GM12878 (cell line): ENCODE data around the gene SUPT4H1. TPM values are rescaled to one million over a fixed set of nuclear protein-coding genes. Genes with fewer than 3 reads are reported as not detected.

Experiments used
- ATAC-seq: fragments of 200-7000 bp; cut with Tn5 transposase; 3 replicates; pipeline ENCODE4 v1.9.1; 2020; ENCODE audit warnings: mild to moderate bottlenecking, moderate library complexity
- BruUV-seq: library from RNA; stranded (reverse); fragments of 400-500 nt; replicated peaks from 2 replicates; lab custom pipeline; 2021; lab: Mats Ljungman, UMichigan
- CTCF ChIA-PET: fragments of 300-600 bp; sonication (Branson Sonifier 250); formaldehyde crosslinking; extraction: SDS; loops from one replicate; lab custom pipeline; 2021; ENCODE audit warnings: inconsistent platforms; lab: Yijun Ruan, JAX
- POLR2A ChIA-PET: fragments of 350-600 bp; formaldehyde crosslinking; extraction: SDS; loops from one replicate; lab custom pipeline; 2021; ENCODE audit warnings: inconsistent platforms; lab: Charles Lee
- RAD21 ChIA-PET: fragments of 300-600 bp; sonication (Branson Sonifier 250); formaldehyde crosslinking; loops from one replicate; lab custom pipeline; 2023; ENCODE audit warnings: antibody characterized with exemption; ENCODE audit not compliant: unreplicated experiment; lab: Charles Lee
- SMC1A ChIA-PET: fragments of 300-600 bp; sonication (Branson Sonifier 250); formaldehyde crosslinking; loops from one replicate; lab custom pipeline; 2023; ENCODE audit not compliant: unreplicated experiment, uncharacterized antibody; lab: Charles Lee
- DNase-seq: peaks from one replicate; pipeline ENCODE4 v3.0.0-alpha.2; 2011; ENCODE audit warnings: low read depth, low spot score
- FAIRE-seq: peaks from 3 replicates; lab custom pipeline; 2011; peaks lifted over from hg19 to GRCh38; lab: Jason Lieb, UNC
- H2AFZ ChIP-seq: 2 replicates; pipeline ENCODE4 v1.6.0; 2011; ENCODE audit warnings: low read depth, low read length, control low read depth; ENCODE audit not compliant: control insufficient read depth
- H3K27ac ChIP-seq: 2 replicates; pipeline ENCODE4 v1.5.1; 2011; ENCODE audit warnings: control low read depth; ENCODE audit not compliant: control insufficient read depth, insufficient read depth
- H3K27me3 ChIP-seq, 2 experiments: replicated peaks in 1 of 2; 2 replicates each; pipeline versions ENCODE4 v1.6.0 to v1.6.1; 2011; ENCODE audit warnings: low read length in 1 of 2; ENCODE audit not compliant: control insufficient read depth in 2 of 2, insufficient read depth in 2 of 2
- H3K36me3 ChIP-seq, 2 experiments: 2 replicates each; pipeline ENCODE4 v1.5.1; 2011; ENCODE audit warnings: low read length in 1 of 2; ENCODE audit not compliant: control insufficient read depth in 2 of 2, insufficient read depth in 2 of 2
- H3K4me1 ChIP-seq: 2 replicates; pipeline ENCODE4 v1.6.1; 2011; ENCODE audit warnings: mild to moderate bottlenecking, low read length, moderate library complexity, mixed read lengths; ENCODE audit not compliant: control insufficient read depth, insufficient read depth
- H3K4me2 ChIP-seq: 2 replicates; pipeline ENCODE4 v1.6.0; 2011; ENCODE audit warnings: control low read depth; ENCODE audit not compliant: control insufficient read depth, insufficient read depth
- H3K4me3 ChIP-seq: fragments of 200-600 bp; sonication (generic); 2 replicates; pipeline ENCODE4 v1.5.1; 2016
- H3K79me2 ChIP-seq: 2 replicates; pipeline ENCODE4 v1.6.0; 2011; ENCODE audit warnings: low read length; ENCODE audit not compliant: control insufficient read depth, insufficient read depth
- H3K9ac ChIP-seq: 2 replicates; pipeline ENCODE4 v1.8.0; 2011; ENCODE audit warnings: low read length, control low read depth, mixed read lengths; ENCODE audit not compliant: control insufficient read depth, insufficient read depth
- H3K9me3 ChIP-seq: replicated peaks from 3 replicates; pipeline ENCODE4 v1.5.1; 2011; ENCODE audit warnings: mild to moderate bottlenecking, low read length; ENCODE audit not compliant: control insufficient read depth, insufficient read depth
- H4K20me1 ChIP-seq: 2 replicates; pipeline ENCODE4 v1.6.0; 2011; ENCODE audit not compliant: control insufficient read depth, insufficient read depth
- CEBPB ChIP-seq, 2 experiments: fragments of 150-350 bp in 1 of 2; IDR thresholded peaks; 2 replicates each; pipeline ENCODE4 v1.6.1; 2012 to 2014; ENCODE audit warnings: low read depth in 2 of 2, low read length in 2 of 2, borderline replicate concordance in 1 of 2, inconsistent platforms in 1 of 2
- HDAC6 ChIP-seq: fragments of 200-600 bp; sonication (generic); IDR thresholded peaks from one replicate; pipeline ENCODE4 v1.8.0; 2017; ENCODE audit warnings: antibody characterized with exemption; ENCODE audit not compliant: unreplicated experiment
- MEF2A ChIP-seq: IDR thresholded peaks from 2 replicates; pipeline ENCODE4 v1.6.1; 2011; ENCODE audit warnings: low read depth, mild to moderate bottlenecking, low read length, moderate library complexity; ENCODE audit not compliant: insufficient read depth
- MTA2 ChIP-seq: fragments of 450-650 bp; IDR thresholded peaks from 2 replicates; pipeline ENCODE4 v1.6.1; 2016; ENCODE audit warnings: low read depth, mild to moderate bottlenecking, moderate library complexity
- NFYB ChIP-seq: IDR thresholded peaks from 2 replicates; pipeline ENCODE4 v1.6.1; 2011; ENCODE audit warnings: low read depth, mild to moderate bottlenecking, low read length, improper control_type of control experiment, moderate library complexity; ENCODE audit not compliant: insufficient read depth
- NRF1 ChIP-seq: conservative IDR thresholded peaks from 2 replicates; pipeline ENCODE4 v1.6.1; 2011; ENCODE audit warnings: mild to moderate bottlenecking, low read depth, low read length, improper control_type of control experiment
- POLR2A ChIP-seq: IDR thresholded peaks from 2 replicates; pipeline ENCODE4 v1.6.1; 2011; ENCODE audit warnings: low read depth, mild to moderate bottlenecking, low read length
- SIN3A ChIP-seq: IDR thresholded peaks from 2 replicates; pipeline ENCODE4 v1.6.1; 2012; ENCODE audit warnings: low read depth, low read length, improper control_type of control experiment
- SMAD5 ChIP-seq: IDR thresholded peaks from 2 replicates; pipeline ENCODE4 v1.6.1; 2016; ENCODE audit warnings: antibody characterized with exemption, low read depth
- SUZ12 ChIP-seq: fragments of 200-600 bp; sonication (generic); IDR thresholded peaks from one replicate; pipeline ENCODE4 v1.6.1; 2018; ENCODE audit warnings: antibody characterized with exemption, mild to moderate bottlenecking; ENCODE audit not compliant: unreplicated experiment
- ZSCAN29 ChIP-seq: fragments of 450-650 bp; IDR thresholded peaks from 2 replicates; pipeline ENCODE4 v1.6.1; 2017; ENCODE audit warnings: mild to moderate bottlenecking, moderate library complexity
- WGBS: methylation state at CpG from one replicate; pipeline ENCODE4 v1.1.6; 2016; ENCODE audit warnings: low lambda C conversion rate; ENCODE audit not compliant: insufficient replicate concordance, insufficient coverage; ENCODE audit errors: missing lambda C conversion rate; 5-methylcytosine and 5-hydroxymethylcytosine counted together
- in situ Hi-C: fragments of 300-500 bp; cut with MboI; formaldehyde crosslinking; loops from 9 replicates; pipeline ENCODE4 v1.14.3; 2018; ENCODE audit warnings: mixed read lengths
- intact Hi-C: fragments of 100-400 bp; cut with micrococcal nuclease; formaldehyde crosslinking; loops from one replicate; pipeline ENCODE4 v1.14.2; 2022; ENCODE audit not compliant: unreplicated experiment
- polyA plus RNA-seq, 11 experiments: library from polyadenylated mRNA; depleted of rRNA in 4 of 11; unstranded in 6 of 11; stranded (reverse) in 5 of 11; fragments of >200 nt; fragmentation: Nextera tagmentation in 4 of 11; fragmentation: Illumina TruSeq in 1 of 11; extraction: Ambion mirVana in 4 of 11; extraction: Trizol in 1 of 11; gene quantifications; 1 replicate in 1 of 11; 2 replicates in 10 of 11; pipeline versions ENCODE4 v1.2.1 to v1.2.3, GENCODE V29; 2011 to 2016; ENCODE audit warnings: inconsistent platforms in 2 of 11, missing spikeins in 2 of 11, low read depth in 1 of 11
- total RNA-seq, 4 experiments: library from RNA; depleted of rRNA in 3 of 4; stranded (reverse); fragments of >200 nt in 3 of 4; fragmentation: Illumina TruSeq in 1 of 4; extraction: Trizol in 1 of 4; gene quantifications; 2 replicates each; pipeline versions ENCODE4 v1.2.1 to v1.2.3, GENCODE V29; 2013 to 2021
- TF ChIP-seq, protein P1 (sequence below): IDR thresholded peaks from 2 replicates; pipeline ENCODE4 v1.6.1; 2011; ENCODE audit warnings: borderline replicate concordance, low read depth, mild to moderate bottlenecking, moderate library complexity, low read length; ENCODE audit not compliant: insufficient read depth, poor library complexity, severe bottlenecking

The SUPT4H1 gene
- total and polyA plus RNA-seq, 10 of the 15 experiments (the other 5 are each of a cell fraction or from before 2014, with no cell fraction given), result 83.8 to 293 (median 128) TPM

DNA sequence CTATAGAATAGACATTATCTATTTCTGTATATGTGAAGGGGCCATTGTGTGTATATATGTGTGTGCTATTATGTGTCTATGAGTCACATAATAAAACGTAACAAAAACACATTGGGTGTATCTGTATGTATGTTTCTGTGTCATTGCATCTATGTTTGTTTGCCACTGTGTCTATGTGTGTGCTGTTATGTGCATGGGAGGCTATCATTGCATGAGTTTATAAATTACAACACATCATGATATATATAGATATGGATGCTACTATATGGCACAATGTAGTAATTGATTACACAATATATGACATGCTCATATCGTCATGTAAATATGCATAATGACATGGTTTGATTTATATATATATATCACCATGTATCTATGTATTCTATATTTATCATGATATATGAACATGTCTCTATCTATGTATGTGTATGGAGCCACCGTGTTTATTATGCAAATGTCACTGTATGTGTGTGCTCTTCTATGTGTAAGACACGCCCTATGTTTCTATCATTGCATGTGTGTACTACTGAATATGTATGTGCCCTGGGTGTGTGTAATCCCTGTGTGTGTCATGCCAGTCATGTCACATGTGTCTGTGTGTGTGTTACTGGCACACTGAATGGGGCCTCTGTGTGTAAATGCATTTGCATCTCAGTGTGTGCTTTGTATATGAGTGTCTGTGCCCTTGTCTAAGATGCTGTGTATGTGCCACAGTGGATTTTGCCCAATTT lies 22.0 kb downstream of the SUPT4H1 start (continued):
- no peak for TF ChIP-seq SIN3A
- peak; percentile 31 for TF ChIP-seq HDAC6
- TF ChIP-seq ZSCAN29, result no peak
- TF ChIP-seq, protein P1, sequence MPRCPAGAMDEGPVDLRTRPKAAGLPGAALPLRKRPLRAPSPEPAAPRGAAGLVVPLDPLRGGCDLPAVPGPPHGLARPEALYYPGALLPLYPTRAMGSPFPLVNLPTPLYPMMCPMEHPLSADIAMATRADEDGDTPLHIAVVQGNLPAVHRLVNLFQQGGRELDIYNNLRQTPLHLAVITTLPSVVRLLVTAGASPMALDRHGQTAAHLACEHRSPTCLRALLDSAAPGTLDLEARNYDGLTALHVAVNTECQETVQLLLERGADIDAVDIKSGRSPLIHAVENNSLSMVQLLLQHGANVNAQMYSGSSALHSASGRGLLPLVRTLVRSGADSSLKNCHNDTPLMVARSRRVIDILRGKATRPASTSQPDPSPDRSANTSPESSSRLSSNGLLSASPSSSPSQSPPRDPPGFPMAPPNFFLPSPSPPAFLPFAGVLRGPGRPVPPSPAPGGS, result peak; percentile 87
- TF ChIP-seq NRF1, result no peak

DNA sequence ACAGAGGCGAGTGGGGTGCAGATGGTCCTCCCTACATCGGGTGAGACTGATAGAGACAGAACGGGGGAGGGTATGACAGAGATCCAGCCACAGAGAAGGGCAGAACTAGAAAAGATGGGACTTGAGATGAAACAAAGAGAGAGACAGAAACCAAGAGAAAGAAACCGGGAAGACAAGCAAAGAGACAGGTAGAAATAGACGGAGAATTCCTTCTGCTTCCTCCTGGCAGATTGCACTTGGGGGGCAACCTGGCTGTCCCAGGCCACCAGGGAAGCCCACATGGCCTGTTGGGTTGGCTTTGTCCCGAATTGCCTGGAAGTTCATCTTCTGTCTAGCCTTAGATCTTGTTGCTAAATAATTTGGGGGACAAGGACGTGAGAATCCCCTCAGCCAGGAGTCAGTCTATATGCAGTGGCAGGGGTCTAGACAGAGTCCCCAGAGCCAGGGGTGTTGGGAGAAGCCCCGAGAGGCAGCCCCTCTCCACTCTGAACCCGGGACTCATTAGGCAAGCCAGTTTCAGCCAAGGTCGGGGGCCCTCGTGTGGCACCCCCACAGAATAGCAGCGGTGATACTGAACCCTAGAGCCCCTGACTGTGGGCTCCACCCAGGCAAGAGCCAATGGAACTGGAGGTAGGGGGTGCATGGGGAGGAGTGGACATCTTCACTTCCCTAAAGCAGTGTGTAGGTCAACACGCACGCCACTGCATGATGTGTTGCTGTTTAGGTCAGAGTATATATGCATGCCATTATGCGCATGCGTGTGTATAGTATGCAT lies 22.8 kb downstream of the SUPT4H1 start:
- WGBS, result 2% methylated on average over 16 of the region's 16 CpGs
- ChIA-PET RAD21 (interaction anchor here (1.1 to 3.6 kb wide), 4 partner anchors 9 to 22 kb away, joined by 4 to 40 read pairs (median 18); partner anchors contain the start of gene SUPT4H1), SMC1A (interaction anchor here (1.5 to 2.3 kb wide), 4 partner anchors 8 to 176 kb away, joined by 3 to 16 read pairs (median 12); partner anchors contain the start of gene SUPT4H1), POLR2A (interaction anchor here (1.7 kb wide), 1 partner anchor 11 kb away, joined by 5 read pairs; no protein-coding TSS in a partner anchor), CTCF (interaction anchor here (1.8 to 4.0 kb wide), 3 partner anchors 9 to 25 kb away, joined by 5 to 51 read pairs (median 15); no protein-coding TSS in a partner anchor)
- DNase-seq (peak; percentile 97), ATAC-seq (peak; percentile 51), FAIRE-seq (peak; percentile 94)
- Histone ChIP-seq H3K9ac (peak overlapping the region; percentile 48), H2AFZ (no peak overlapping the region), H3K4me3 (peak overlapping the region; percentile 56; the same call in 1 of the 2 replicates), H4K20me1 (no peaks in the 10 kb centered on the region; the same call in 1 of the 2 replicates), H3K79me2 (peaks cover 57% of the 10 kb centered on the region), H3K36me3 (peaks cover 6 to 14% of the 10 kb centered on the region in 2 experiments), H3K27me3 (no peaks in the 10 kb centered on the region; a peak in 1 of 4 replicates), H3K4me1 (peaks cover 22% of the 10 kb centered on the region), H3K9me3 (no peaks in the 10 kb centered on the region; the same call in 2 of the 3 replicates), H3K27ac (peak overlapping the region; percentile 60), H3K4me2 (peak overlapping the region; percentile 73)
- in situ Hi-C loops, result no loop called here
- intact Hi-C loops, result loop anchor here (1.0 kb wide), 2 partner anchors 15 to 23 kb away; partner anchors contain the start of gene SUPT4H1
- BruUV-seq, result no TSS peak
- TF ChIP-seq POLR2A (no peak), SUZ12 (no peak), MEF2A (no peak; the same call in 1 of the 2 replicates), CEBPB (IDR thresholded peaks at IDR 0.05; ENCODE audit: borderline replicate concordance in 1 of 2, low read depth in 2 of 2, low read length in 2 of 2) (no peak), MTA2 (peak; percentile 33; the same call in 1 of the 2 replicates), SMAD5 (peak; percentile 98), NFYB (no peak)
- TF ChIP-seq, protein P1, result peak; percentile 99
